Transverse colon (tissue), 4 donors: ENCODE data around the gene ZBTB38. TPM values are rescaled to one million over a fixed set of nuclear protein-coding genes. Genes with fewer than 3 reads are reported as not detected.

ENCODE experiments used
- DNase-seq: peaks from one replicate; pipeline ENCODE4 v3.0.0-alpha.2; 2019
- H3K27ac ChIP-seq, 4 donors: fragments of 200-600 bp; sonication (generic); 2 replicates each; pipeline ENCODE4 v1.5.1; 2016 to 2018; ENCODE audit warnings: inconsistent platforms in 4 of 4
- H3K27me3 ChIP-seq: fragments of 200-600 bp; sonication (generic); 2 replicates; pipeline ENCODE4 v1.5.1; 2017; ENCODE audit warnings: inconsistent platforms
- H3K36me3 ChIP-seq, 4 donors: fragments of 200-600 bp; sonication (generic); 2 replicates each; pipeline ENCODE4 v1.5.1; 2017 to 2019; ENCODE audit warnings: inconsistent platforms in 4 of 4
- H3K4me1 ChIP-seq, 4 donors: fragments of 200-600 bp; sonication (generic); 2 replicates each; pipeline ENCODE4 v1.5.1; 2017 to 2020; ENCODE audit warnings: inconsistent platforms in 4 of 4
- H3K4me3 ChIP-seq, 4 donors: fragments of 200-600 bp; sonication (generic); 1 replicate in 1 of 4; 2 replicates in 3 of 4; pipeline versions ENCODE4 v1.5.1 to v1.6.1; 2017 to 2019; ENCODE audit warnings: inconsistent platforms in 4 of 4
- H3K9me3 ChIP-seq, 2 donors: fragments of 200-600 bp; sonication (generic); 2 replicates each; pipeline ENCODE4 v1.5.1; 2017 to 2019; ENCODE audit warnings: inconsistent platforms in 2 of 2
- CTCF ChIP-seq, 5 experiments: fragments of 200-600 bp in 3 of 5; fragments of 450-650 bp in 2 of 5; sonication (generic) in 3 of 5; IDR thresholded peaks; 1 replicate in 2 of 5; 2 replicates in 3 of 5; pipeline ENCODE4 v1.5.1; 2016 to 2017; ENCODE audit warnings: antibody characterized with exemption in 5 of 5, inconsistent platforms in 3 of 5, mild to moderate bottlenecking in 2 of 5, moderate library complexity in 1 of 5
- EP300 ChIP-seq: sonication (generic); formaldehyde crosslinking; IDR thresholded peaks from one replicate; pipeline ENCODE4 v1.6.1; 2017; ENCODE audit warnings: antibody characterized with exemption, low read depth
- POLR2A ChIP-seq: fragments of 450-650 bp; IDR thresholded peaks from one replicate; pipeline ENCODE4 v1.6.1; 2016; ENCODE audit warnings: antibody characterized with exemption, mild to moderate bottlenecking, moderate library complexity
- POLR2AphosphoS5 ChIP-seq, 3 donors: sonication (generic); formaldehyde crosslinking; IDR thresholded peaks; one replicate each; pipeline ENCODE4 v1.6.1; 2016; ENCODE audit warnings: antibody characterized with exemption in 3 of 3
- WGBS, 2 donors: methylation state at CpG; one replicate each; pipeline ENCODE4 v1.1.5; 2018; ENCODE audit warnings: low coverage in 1 of 2; 5-methylcytosine and 5-hydroxymethylcytosine counted together
- in situ Hi-C, 4 donors: fragments of 200-750 bp; cut with MboI; loops; one replicate each; pipeline versions ENCODE4 v1.15.0 to v1.15.1; 2017; ENCODE audit warnings: low sequenced_read_pairs in 3 of 4, low pct_ligation_motif_present in 1 of 4, low pct_unique_long_range_greater_than_20kb in 1 of 4
- intact Hi-C: fragments of 100-400 bp; cut with DNase I; formaldehyde crosslinking; loops from one replicate; pipeline ENCODE4 v1.15.1; 2023; ENCODE audit warnings: low total_unique reads
- total RNA-seq, 4 donors: library from RNA; depleted of rRNA; stranded (reverse); fragments of >200 nt; gene quantifications; one replicate each; pipeline ENCODE4 v1.1.0, GENCODE V29; 2016

Gene ZBTB38
- total RNA-seq, 4 donors from 2014 or later: 71.8 to 182 (median 169) TPM

GRCh38 chr3:141330235-141330634 is 38.1 kb upstream of the ZBTB38 start:
- no peaks in the 10 kb centered on the region for H3K9me3 ChIP-seq
- TF ChIP-seq CTCF (IDR thresholded peaks at IDR 0.05) (no peak), POLR2AphosphoS5 (IDR thresholded peaks at IDR 0.05) (no peak), POLR2A (no peak), EP300 (no peak)
- no peaks in the 10 kb centered on the region for H3K27me3 ChIP-seq
- H3K4me3 ChIP-seq: no peak overlapping the region
- DNase-seq: no peak
- intact Hi-C loops (no loop called here), in situ Hi-C loops (no loop called here)
- no peaks in the 10 kb centered on the region for H3K36me3 ChIP-seq
- 85 to 100% methylated on average over 1 to 3 of the region's 3 CpGs for WGBS, 2 donors
- peak overlapping the region in 3 of 4 donors; percentile 43 to 75 (median 54) for H3K27ac ChIP-seq
- H3K4me1 ChIP-seq: peaks cover 6 to 63% (median 43%) of the 10 kb centered on the region in 4 donors

GRCh38 chr3:141330718-141331376 is 37.5 kb upstream of the ZBTB38 start:
- intact Hi-C loops: no loop called here
- in situ Hi-C loops: no loop called here
- peak overlapping the region in 3 of 4 donors; percentile 43 to 75 (median 54) for H3K27ac ChIP-seq

GRCh38 chr3:141331377-141332318 is 36.7 kb upstream of the ZBTB38 start:
- in situ Hi-C loops: no loop called here
- H3K4me1 ChIP-seq: peaks cover 6 to 60% (median 42%) of the 10 kb centered on the region in 4 donors
- H3K9me3 ChIP-seq: no peaks in the 10 kb centered on the region
- no peak overlapping the region for H3K4me3 ChIP-seq
- TF ChIP-seq CTCF (IDR thresholded peaks at IDR 0.05) (no peak), EP300 (no peak), POLR2AphosphoS5 (IDR thresholded peaks at IDR 0.05) (no peak)
- H3K36me3 ChIP-seq: no peaks in the 10 kb centered on the region
- intact Hi-C loops: no loop called here
- peak; percentile 35 for DNase-seq
- WGBS, 2 donors: 35 to 39% methylated on average over 4 to 9 of the region's 9 CpGs
- no peaks in the 10 kb centered on the region for H3K27me3 ChIP-seq
- H3K27ac ChIP-seq: peak overlapping the region; percentile 43 to 75 (median 52)

More at GRCh38 chr3:141330718-141331376, 37.5 kb upstream of the ZBTB38 start:
- WGBS, 2 donors: 71 to 82% methylated on average over 3 of the region's 3 CpGs
- no peak for DNase-seq
- Histone ChIP-seq H3K27me3 (no peaks in the 10 kb centered on the region), H3K4me3 (no peak overlapping the region), H3K36me3 (no peaks in the 10 kb centered on the region), H3K4me1 (peaks cover 6 to 63% (median 43%) of the 10 kb centered on the region in 4 donors), H3K9me3 (no peaks in the 10 kb centered on the region)
- TF ChIP-seq EP300 (no peak), CTCF (IDR thresholded peaks at IDR 0.05) (no peak), POLR2AphosphoS5 (IDR thresholded peaks at IDR 0.05) (no peak), POLR2A (no peak)

- TF ChIP-seq POLR2AphosphoS5 (IDR thresholded peaks at IDR 0.05) (peak in 1 of 3 donors; percentile 38), POLR2A (no peak)
- H3K27ac ChIP-seq: peak overlapping the region; percentile 43 to 75 (median 52)
- peak; percentile 73 for DNase-seq
- 58% methylated on average over 5 of the region's 5 CpGs; no CpG with 5 or more reads in 1 of the 2 donors for WGBS, 2 donors
- in situ Hi-C loops (no loop called here), intact Hi-C loops (no loop called here)
- no peaks in the 10 kb centered on the region for H3K9me3 ChIP-seq
- peaks cover 6 to 57% (median 35%) of the 10 kb centered on the region in 4 donors for H3K4me1 ChIP-seq
- no peak overlapping the region for H3K4me3 ChIP-seq
- H3K27me3 ChIP-seq: no peaks in the 10 kb centered on the region
- H3K36me3 ChIP-seq: no peaks in the 10 kb centered on the region
Observed at GRCh38 chr3:141332416-141332815, 35.9 kb upstream of the ZBTB38 start.
